ENCODE data around the gene REXO1. TPM values are rescaled to one million over a fixed set of nuclear protein-coding genes. Genes with fewer than 3 reads are reported as not detected.

Gene REXO1
- total and polyA plus RNA-seq, 2 donors (not counting 3 experiments of a cell fraction or from before 2014, with no cell fraction given) = 41.1 to 56.9 TPM

DNA sequence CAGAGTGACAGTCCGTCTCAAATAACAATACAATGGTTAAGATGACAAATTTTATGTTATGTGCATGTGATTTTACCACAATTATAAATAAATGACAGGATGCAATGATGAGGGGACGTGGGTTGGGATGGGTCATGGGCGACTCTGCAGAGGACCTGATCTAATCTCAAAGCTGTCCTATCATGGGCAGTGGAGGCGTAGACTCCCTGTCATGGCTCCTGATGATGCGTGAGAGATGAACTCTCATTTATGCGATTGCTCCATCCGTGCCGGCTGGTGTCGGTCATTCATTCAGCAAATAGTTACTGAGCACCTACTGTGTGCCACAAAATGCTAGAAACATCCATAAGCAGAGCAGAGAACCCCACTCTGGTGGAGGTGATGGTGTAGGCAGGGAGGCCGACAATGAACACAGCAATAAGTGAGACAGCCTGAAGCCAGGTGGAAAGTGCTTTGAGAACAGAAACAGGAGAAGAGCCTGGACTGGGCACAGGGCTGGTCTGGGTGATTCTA lies 1.7 kb upstream of the REXO1 start:
- H3K9me1 ChIP-seq (replicated peaks; ENCODE audit: control insufficient read depth, extremely low read depth, insufficient read depth, low read length) = no peaks in the 10 kb centered on the region
- DNase-seq (ENCODE audit: low read depth, low spot score) (no peak), FAIRE-seq (no peak)
- no TSS peak for BruUV-seq (replicated peaks)
- no peaks in the 10 kb centered on the region for H4K20me1 ChIP-seq (replicated peaks; ENCODE audit: control insufficient read depth, extremely low read depth, insufficient read depth, low read length)
- no peaks in the 10 kb centered on the region for H3K27me3 ChIP-seq (ENCODE audit: control insufficient read depth in 2 of 2, insufficient read depth in 2 of 2, low read length in 2 of 2)
- H2AFZ ChIP-seq (ENCODE audit: low read depth, low read length) = no peak overlapping the region
- H3K4me3 ChIP-seq (replicated peaks in 1 of 3; ENCODE audit: insufficient read depth in 1 of 3, low read depth in 1 of 3, low read length in 3 of 3) = no peak overlapping the region
- no peak overlapping the region for H3K27ac ChIP-seq (ENCODE audit: insufficient read depth, low read depth, low read length)
- intact Hi-C loops (cut with micrococcal nuclease) (no loop called here), dilution Hi-C loops (cut with MboI; ENCODE audit: extremely low pct_ligation_motif_present, low sequenced_read_pairs) (no loop called here)
- H3K79me2 ChIP-seq (ENCODE audit: control insufficient read depth, insufficient read depth, low read length) = peaks cover 46% of the 10 kb centered on the region
- CTCF ChIA-PET = interaction anchor here (1.3 to 1.7 kb wide), 2 partner anchors 12 to 15 kb away, joined by 4 to 9 read pairs; no protein-coding TSS in a partner anchor
- H3K36me3 ChIP-seq (ENCODE audit: control insufficient read depth in 2 of 2, extremely low read depth in 1 of 2, insufficient read depth in 2 of 2, low read length in 2 of 2) = peaks cover 0 to 2% of the 10 kb centered on the region in 2 experiments
- H3K9ac ChIP-seq (replicated peaks; ENCODE audit: extremely low read depth, insufficient read depth, low read length) = no peak overlapping the region
- TF ChIP-seq, protein P1, sequence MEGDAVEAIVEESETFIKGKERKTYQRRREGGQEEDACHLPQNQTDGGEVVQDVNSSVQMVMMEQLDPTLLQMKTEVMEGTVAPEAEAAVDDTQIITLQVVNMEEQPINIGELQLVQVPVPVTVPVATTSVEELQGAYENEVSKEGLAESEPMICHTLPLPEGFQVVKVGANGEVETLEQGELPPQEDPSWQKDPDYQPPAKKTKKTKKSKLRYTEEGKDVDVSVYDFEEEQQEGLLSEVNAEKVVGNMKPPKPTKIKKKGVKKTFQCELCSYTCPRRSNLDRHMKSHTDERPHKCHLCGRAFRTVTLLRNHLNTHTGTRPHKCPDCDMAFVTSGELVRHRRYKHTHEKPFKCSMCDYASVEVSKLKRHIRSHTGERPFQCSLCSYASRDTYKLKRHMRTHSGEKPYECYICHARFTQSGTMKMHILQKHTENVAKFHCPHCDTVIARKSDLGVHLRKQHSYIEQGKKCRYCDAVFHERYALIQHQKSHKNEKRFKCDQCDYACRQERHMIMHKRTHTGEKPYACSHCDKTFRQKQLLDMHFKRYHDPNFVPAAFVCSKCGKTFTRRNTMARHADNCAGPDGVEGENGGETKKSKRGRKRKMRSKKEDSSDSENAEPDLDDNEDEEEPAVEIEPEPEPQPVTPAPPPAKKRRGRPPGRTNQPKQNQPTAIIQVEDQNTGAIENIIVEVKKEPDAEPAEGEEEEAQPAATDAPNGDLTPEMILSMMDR (IDR thresholded peaks at IDR 0.05; ENCODE audit: extremely low read depth in 1 of 2, insufficient read depth in 1 of 2, low read depth in 1 of 2, low read length in 2 of 2) = no peak
- TF ChIP-seq GATA2 (IDR thresholded peaks at IDR 0.05; ENCODE audit: insufficient read depth, insufficient read length, low read depth, low read length) (no peak), EZH2 (IDR thresholded peaks at IDR 0.05; ENCODE audit: borderline replicate concordance, low read depth, low read length, severe bottlenecking) (no peak), POLR2AphosphoS5 (IDR thresholded peaks at IDR 0.05; ENCODE audit: insufficient read depth, low read depth, low read length) (no peak), MYC (IDR thresholded peaks at IDR 0.05; ENCODE audit: low read depth, low read length) (no peak), JUN (IDR thresholded peaks at IDR 0.05; ENCODE audit: borderline replicate concordance, insufficient read depth, insufficient read length, low read depth) (no peak), FOS (IDR thresholded peaks at IDR 0.05; ENCODE audit: borderline replicate concordance, insufficient read depth, low read length) (no peak), POLR2A (IDR thresholded peaks at IDR 0.05; ENCODE audit: low read depth, low read length) (no peak)
- TF ChIP-seq, protein P2, sequence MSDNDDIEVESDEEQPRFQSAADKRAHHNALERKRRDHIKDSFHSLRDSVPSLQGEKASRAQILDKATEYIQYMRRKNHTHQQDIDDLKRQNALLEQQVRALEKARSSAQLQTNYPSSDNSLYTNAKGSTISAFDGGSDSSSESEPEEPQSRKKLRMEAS (IDR thresholded peaks at IDR 0.05; ENCODE audit: insufficient read depth, insufficient read length) = no peak
- H3K9me3 ChIP-seq (replicated peaks; ENCODE audit: control insufficient read depth, insufficient read depth, low read length) = no peaks in the 10 kb centered on the region
- H3K4me2 ChIP-seq (ENCODE audit: insufficient read depth, low read length) = no peak overlapping the region
- POLR2A ChIA-PET = no interaction called here
- peaks cover 12% of the 10 kb centered on the region for H3K4me1 ChIP-seq (ENCODE audit: control insufficient read depth, extremely low read depth, insufficient read depth, low read length)

Data from endothelial cell of umbilical vein (primary cell).